GM12874 (cell line): ENCODE results near the gene DOCK3.

Source experiments
- TF ChIP-seq, protein P1 (sequence below): IDR thresholded peaks from 2 replicates; pipeline ENCODE4 v1.5.1; 2011; ENCODE audit warnings: low read depth, mild to moderate bottlenecking, control low read depth, low read length, moderate library complexity; ENCODE audit not compliant: insufficient read depth

The DOCK3 gene

DNA sequence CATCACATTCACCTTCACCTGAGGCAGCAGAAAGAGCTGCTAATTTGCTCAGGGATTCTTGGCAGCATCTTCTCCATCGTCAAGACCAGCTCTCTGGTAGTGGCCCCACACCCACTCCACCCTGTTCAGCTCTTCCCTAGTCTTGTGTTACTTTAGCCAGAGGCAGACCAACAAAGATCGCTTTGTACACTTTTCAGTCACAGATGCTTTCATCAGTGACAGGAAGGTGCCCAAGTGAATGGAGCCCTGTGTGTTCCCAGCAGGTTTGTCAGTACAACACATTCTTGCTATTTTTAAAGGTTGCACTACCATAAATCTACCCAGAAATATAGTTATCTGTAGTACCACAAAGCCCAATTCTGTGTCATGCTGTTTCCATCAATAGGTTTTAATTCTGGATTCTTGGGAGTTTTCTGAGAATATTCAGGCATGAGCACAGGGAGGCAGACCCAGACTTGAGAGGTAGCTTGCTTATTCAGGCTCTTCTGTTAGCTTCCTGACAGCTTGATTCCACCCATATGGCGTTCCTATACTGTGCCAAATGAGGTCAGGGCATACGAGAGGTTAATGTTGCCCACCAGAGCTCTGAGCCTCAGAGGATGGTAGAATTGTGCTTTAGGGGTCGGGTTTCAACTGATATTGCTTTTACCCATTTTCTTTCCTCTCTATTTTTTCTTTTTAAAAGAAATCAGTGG, 600.5 kb downstream of the DOCK3 start:
- TF ChIP-seq, protein P1, sequence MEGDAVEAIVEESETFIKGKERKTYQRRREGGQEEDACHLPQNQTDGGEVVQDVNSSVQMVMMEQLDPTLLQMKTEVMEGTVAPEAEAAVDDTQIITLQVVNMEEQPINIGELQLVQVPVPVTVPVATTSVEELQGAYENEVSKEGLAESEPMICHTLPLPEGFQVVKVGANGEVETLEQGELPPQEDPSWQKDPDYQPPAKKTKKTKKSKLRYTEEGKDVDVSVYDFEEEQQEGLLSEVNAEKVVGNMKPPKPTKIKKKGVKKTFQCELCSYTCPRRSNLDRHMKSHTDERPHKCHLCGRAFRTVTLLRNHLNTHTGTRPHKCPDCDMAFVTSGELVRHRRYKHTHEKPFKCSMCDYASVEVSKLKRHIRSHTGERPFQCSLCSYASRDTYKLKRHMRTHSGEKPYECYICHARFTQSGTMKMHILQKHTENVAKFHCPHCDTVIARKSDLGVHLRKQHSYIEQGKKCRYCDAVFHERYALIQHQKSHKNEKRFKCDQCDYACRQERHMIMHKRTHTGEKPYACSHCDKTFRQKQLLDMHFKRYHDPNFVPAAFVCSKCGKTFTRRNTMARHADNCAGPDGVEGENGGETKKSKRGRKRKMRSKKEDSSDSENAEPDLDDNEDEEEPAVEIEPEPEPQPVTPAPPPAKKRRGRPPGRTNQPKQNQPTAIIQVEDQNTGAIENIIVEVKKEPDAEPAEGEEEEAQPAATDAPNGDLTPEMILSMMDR, result no peak

DNA sequence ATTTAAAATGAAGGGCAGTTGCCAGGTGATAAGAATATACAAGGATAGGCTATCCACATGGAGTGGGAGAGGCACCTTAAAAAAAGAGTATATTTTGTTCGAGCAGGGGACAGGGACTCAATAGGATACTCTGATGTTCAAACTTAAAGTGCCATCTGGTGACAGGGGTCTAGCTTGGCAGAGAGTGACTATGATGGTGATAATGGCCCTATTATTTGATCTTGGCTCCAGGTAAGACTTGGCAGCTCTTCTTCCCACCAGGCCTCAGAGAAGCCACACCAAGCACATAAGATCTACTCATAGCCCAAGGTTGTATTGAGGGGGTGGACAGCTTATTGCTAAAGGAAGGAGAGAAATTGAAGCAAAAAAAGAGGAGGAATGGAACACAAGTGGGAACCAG, 601.3 kb downstream of the DOCK3 start:
- TF ChIP-seq, protein P1, result no peak

DNA sequence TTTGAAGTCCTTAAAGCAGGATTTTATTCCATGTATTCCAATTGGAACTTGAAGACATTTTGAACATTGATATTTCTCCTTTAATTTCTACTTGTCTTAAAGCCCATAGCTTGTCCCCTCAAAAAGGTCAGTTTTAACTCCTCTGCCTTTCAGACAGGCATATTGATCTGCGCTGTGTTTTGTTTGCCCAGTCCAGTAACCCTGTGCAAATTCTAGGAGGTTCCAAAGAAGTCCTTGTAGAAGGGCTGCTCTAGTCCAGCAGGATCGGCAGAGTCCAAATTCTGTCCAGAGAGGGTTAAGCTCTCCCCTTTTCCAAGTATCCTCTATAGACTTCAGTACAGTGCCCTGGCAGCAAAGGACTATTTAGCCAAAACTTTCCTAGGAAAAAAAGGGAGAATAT, 604.7 kb downstream of the DOCK3 start:
- TF ChIP-seq, protein P1, result no peak

GRCh38 chr3:51280176-51280575, 605.4 kb downstream of the DOCK3 start:
- TF ChIP-seq, protein P1, result no peak

GRCh38 chr3:51282931-51283330, 608.2 kb downstream of the DOCK3 start:
- TF ChIP-seq, protein P1, result no peak

DNA sequence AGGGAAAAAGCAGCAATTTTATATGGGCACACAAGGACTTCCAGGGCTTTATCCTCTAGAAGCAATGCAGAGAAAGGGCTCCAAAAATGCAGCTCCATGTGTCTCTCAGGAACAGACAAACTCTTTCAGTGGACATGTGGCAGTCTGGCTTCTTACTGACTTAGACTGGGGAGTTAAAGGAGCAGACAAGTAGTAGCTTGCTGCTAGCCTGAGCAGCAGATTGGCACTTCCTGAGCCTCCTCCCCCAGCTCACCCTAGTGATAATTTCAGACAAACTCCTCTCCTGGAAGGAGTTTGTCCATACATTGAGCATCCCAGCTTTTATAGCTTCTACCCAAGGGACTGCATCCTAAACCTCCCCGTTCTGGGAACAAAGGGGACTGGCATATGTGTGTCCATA, 608.7 kb downstream of the DOCK3 start:
- TF ChIP-seq, protein P1, result no peak

GRCh38 chr3:51295625-51296024, 620.9 kb downstream of the DOCK3 start:
- TF ChIP-seq, protein P1, result no peak
